Activated T-cell treated with anti-CD3 and anti-CD28 coated beads, Interleukin-2, amount 50 U/mL, for 24 hours (primary cell): ENCODE results near the gene R3HDML.
"Not testable (repeated sequence)": the region's sequence is repeated elsewhere in the genome, so short reads cannot be mapped to it uniquely, and the experiment has no call there.

Experiments
- DNase-seq: peaks from one replicate; pipeline ENCODE4 v3.0.0-alpha.2; 2020
- H3K27ac Mint-ChIP-seq: 2 replicates; pipeline ENCODE4 v1.8.0; 2020; ENCODE audit warnings: mild to moderate bottlenecking, mixed read lengths
- H3K27me3 Mint-ChIP-seq: 2 replicates; pipeline ENCODE4 v1.8.0; 2020; ENCODE audit warnings: mixed read lengths
- H3K36me3 Mint-ChIP-seq: 2 replicates; pipeline ENCODE4 v1.8.0; 2020; ENCODE audit warnings: low read depth, mixed read lengths
- H3K4me1 Mint-ChIP-seq: 2 replicates; pipeline ENCODE4 v1.8.0; 2020; ENCODE audit warnings: low read depth, mixed read lengths
- H3K4me3 Mint-ChIP-seq: 2 replicates; pipeline ENCODE4 v1.8.0; 2020; ENCODE audit warnings: mild to moderate bottlenecking, moderate library complexity, mixed read lengths
- H3K9me3 Mint-ChIP-seq: 2 replicates; pipeline ENCODE4 v1.8.0; 2020; ENCODE audit warnings: mixed read lengths

R3HDML gene

GRCh38 chr20:44310664-44311639 is 25.9 kb upstream of the R3HDML start, which contains the start of gene FITM2:
FITM2 (minus strand) TSS chr20:44311202; CDS start chr20:44311148, 54 bp downstream.
- H3K27me3 Mint-ChIP-seq = no peaks in the 10 kb centered on the region
- H3K4me3 Mint-ChIP-seq = peak within 1 kb of the TSS; percentile 90
- H3K4me1 Mint-ChIP-seq = peaks cover 22% of the 10 kb centered on the region
- no peaks in the 10 kb centered on the region for H3K9me3 Mint-ChIP-seq
- H3K36me3 Mint-ChIP-seq = peaks cover 15% of the 10 kb centered on the region
- peak; percentile 98 for DNase-seq
- peak within 1 kb of the TSS; percentile 95 for H3K27ac Mint-ChIP-seq

DNA sequence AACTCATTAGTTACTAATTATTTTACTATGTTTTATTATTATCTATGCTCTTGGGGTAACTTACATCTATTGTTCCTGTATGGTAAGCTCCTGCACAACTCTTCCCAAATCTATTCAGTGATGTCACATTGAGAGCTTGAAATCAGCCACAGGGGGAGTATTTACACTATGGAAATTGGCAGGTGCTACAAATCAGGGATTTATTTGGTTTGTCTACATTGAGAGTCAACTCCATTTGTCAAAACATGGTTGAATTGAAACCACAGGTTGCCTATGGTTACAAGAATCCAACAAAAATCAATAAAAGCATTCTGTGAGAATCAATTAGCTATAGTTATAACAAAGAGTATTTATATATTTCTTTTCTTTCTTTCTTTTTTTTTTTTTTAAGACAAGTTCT is 22.0 kb upstream of the R3HDML start:
- H3K4me1 Mint-ChIP-seq = peaks cover 12% of the 10 kb centered on the region
- H3K4me3 Mint-ChIP-seq = no peak overlapping the region
- no peak overlapping the region for H3K27ac Mint-ChIP-seq
- no peak for DNase-seq
- peaks cover 7% of the 10 kb centered on the region for H3K27me3 Mint-ChIP-seq
- H3K36me3 Mint-ChIP-seq = peaks cover 8% of the 10 kb centered on the region
- no peaks in the 10 kb centered on the region for H3K9me3 Mint-ChIP-seq

GRCh38 chr20:44319839-44320422 is 16.9 kb upstream of the R3HDML start:
- no peak for DNase-seq
- Mint-ChIP-seq H3K4me3 (no peak overlapping the region), H3K9me3 (no peaks in the 10 kb centered on the region), H3K36me3 (no peaks in the 10 kb centered on the region), H3K27ac (no peak overlapping the region), H3K27me3 (peaks cover 9% of the 10 kb centered on the region), H3K4me1 (no peaks in the 10 kb centered on the region)

DNA sequence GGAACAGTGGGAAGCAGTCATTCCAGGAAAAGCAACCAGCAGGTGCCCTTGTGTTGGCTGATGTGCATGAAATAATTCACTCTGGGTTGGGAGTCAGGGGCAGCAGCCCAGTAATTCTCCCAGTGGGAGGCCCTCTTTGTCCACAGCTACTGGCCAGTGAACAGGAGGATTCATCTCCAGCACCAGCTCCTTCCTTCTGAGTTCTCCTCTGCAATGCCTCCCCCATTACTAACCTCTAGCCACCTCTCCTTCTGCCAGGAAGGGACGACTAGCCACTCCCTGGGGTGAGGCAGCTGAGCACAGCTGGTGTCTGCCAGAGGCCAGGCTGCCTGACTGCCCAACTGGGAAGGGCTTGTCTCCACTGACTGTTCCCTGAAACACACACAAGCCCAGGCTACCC is 12.5 kb upstream of the R3HDML start:
- Mint-ChIP-seq H3K36me3 (no peaks in the 10 kb centered on the region), H3K27ac (no peak overlapping the region), H3K27me3 (peaks cover 5% of the 10 kb centered on the region), H3K4me3 (no peak overlapping the region), H3K4me1 (peaks cover 1% of the 10 kb centered on the region), H3K9me3 (no peaks in the 10 kb centered on the region)
- DNase-seq = no peak

DNA sequence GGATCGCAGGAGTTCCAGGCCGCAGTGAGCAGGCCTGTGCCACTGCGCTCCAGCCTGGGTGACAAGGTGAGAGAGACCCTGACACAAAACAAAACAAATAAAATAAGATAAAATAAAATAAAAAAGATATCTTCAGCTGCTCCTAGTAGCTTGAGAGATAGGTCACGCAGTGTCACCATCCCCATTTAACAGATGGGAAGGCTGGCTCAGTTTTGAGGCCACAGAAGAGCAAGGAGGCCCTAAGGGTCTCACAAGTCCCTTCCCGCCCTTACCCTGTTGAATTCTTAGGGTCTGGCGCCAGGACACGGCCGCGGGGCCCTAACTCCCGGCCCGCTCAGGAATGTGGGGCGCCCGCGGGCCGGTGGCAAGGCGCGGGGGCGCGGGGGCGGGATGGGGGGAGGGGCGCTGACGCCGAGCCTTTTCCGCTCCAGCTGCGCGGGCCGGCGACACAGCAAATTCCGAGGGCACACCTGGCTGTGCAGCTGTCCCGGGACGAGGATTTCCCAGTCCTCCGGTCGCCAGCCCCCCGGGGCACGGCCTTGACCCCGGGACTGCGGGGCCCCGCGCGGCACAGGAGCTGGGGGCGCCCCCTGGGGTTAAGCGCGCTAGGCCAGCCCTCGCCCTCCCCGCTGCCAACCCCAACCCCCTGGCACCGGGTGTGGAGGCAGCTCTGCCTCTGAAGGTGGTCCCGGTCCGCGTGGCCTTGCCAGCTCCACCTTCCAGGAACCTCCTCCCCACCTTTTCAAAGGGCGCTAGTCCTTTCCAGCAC is 10.3 kb upstream of the R3HDML start:
- Mint-ChIP-seq H3K9me3 (no peaks in the 10 kb centered on the region), H3K36me3 (no peaks in the 10 kb centered on the region), H3K4me3 (peak overlapping the region; percentile 29), H3K27me3 (peaks cover 5% of the 10 kb centered on the region), H3K27ac (no peak overlapping the region), H3K4me1 (peaks cover 1% of the 10 kb centered on the region)
- DNase-seq = peak; percentile 72

GRCh38 chr20:44327748-44328147 is 9.1 kb upstream of the R3HDML start:
- not testable (repeated sequence) for H3K9me3 Mint-ChIP-seq, H3K36me3 Mint-ChIP-seq, DNase-seq, H3K4me3 Mint-ChIP-seq, H3K4me1 Mint-ChIP-seq, H3K27me3 Mint-ChIP-seq
- H3K27ac Mint-ChIP-seq = peak overlapping the region; percentile 55

DNA sequence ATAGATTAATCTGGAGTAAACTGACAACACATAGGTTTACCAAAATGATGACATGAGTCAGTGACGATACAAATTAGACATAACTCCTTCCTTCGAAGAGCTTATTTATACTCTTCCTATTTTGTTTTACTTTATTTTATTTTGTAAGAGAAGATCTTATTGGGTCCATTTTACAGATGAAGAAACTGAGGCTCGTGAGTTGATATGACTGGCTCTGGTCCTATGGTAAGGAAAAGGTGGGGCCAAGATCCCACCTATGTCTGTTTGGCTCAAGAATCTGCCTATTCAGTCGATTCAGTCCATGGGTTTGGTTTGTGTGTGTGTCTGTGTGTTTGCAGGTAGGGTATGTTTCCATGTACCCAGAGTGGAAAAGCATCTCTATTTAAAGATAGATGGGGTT is 8.4 kb upstream of the R3HDML start:
- no peaks in the 10 kb centered on the region for H3K36me3 Mint-ChIP-seq
- peaks cover 1% of the 10 kb centered on the region for H3K4me1 Mint-ChIP-seq
- no peaks in the 10 kb centered on the region for H3K9me3 Mint-ChIP-seq
- no peak overlapping the region for H3K27ac Mint-ChIP-seq
- DNase-seq = no peak
- peaks cover 5% of the 10 kb centered on the region for H3K27me3 Mint-ChIP-seq
- no peak overlapping the region for H3K4me3 Mint-ChIP-seq

DNA sequence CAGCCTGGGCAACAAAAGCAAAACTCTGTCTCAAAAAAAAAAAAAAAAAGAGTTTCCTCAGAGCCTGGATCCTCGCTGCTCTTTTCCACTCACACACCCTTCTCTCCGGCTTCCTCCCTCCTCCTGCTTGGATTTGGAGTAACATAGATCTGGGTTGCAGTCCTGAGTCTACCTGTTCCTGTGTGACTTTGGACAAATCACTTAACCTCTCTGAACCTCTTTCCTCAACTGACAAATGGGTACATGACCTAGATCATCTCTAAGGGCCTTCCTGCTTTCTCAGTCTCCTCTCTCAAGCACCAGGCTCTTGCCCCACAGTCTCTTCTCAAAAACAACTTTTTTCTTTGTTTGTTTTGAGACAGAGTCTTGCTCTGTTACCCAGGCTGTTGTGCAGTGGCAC is 5.6 kb upstream of the R3HDML start:
- no peaks in the 10 kb centered on the region for H3K36me3 Mint-ChIP-seq
- DNase-seq = no peak
- peaks cover 8% of the 10 kb centered on the region for H3K27me3 Mint-ChIP-seq
- H3K4me1 Mint-ChIP-seq = peaks cover 1% of the 10 kb centered on the region
- H3K27ac Mint-ChIP-seq = no peak overlapping the region
- H3K4me3 Mint-ChIP-seq = no peak overlapping the region
- no peaks in the 10 kb centered on the region for H3K9me3 Mint-ChIP-seq

- no peaks in the 10 kb centered on the region for H3K36me3 Mint-ChIP-seq
- H3K27ac Mint-ChIP-seq = no peak overlapping the region
- H3K27me3 Mint-ChIP-seq = peaks cover 13% of the 10 kb centered on the region
- H3K4me1 Mint-ChIP-seq = no peaks in the 10 kb centered on the region
- H3K4me3 Mint-ChIP-seq = no peak overlapping the region
- DNase-seq = no peak
- H3K9me3 Mint-ChIP-seq = no peaks in the 10 kb centered on the region
These were observed 2.5 kb upstream of the R3HDML start for GRCh38 chr20:44334306-44334705.

- H3K4me3 Mint-ChIP-seq = no peak overlapping the region
- H3K27ac Mint-ChIP-seq = no peak overlapping the region
- peaks cover 13% of the 10 kb centered on the region for H3K27me3 Mint-ChIP-seq
- H3K4me1 Mint-ChIP-seq = no peaks in the 10 kb centered on the region
- no peaks in the 10 kb centered on the region for H3K36me3 Mint-ChIP-seq
- DNase-seq = no peak
- H3K9me3 Mint-ChIP-seq = no peaks in the 10 kb centered on the region
These were observed 2.1 kb upstream of the R3HDML start for GRCh38 chr20:44334709-44335108.

DNA sequence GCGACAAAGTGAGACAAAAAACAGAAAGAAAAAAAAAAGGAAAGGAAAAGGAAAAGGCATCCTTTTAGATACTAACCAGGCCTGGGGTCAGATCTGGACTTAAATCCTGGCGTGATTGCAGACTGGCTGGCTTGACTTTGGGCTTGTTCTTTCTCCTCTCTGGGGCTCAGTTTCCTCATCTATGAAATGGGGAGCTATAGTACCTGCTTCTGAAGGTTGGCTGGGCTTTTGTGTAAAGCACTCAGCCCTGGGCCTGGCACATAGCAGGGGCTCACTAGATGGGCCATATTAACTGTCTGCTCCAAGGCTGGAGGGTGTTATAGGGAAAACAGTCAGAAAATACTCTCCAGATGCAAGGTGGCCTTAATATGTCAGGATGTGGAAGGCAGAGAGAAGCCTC is 1.2 kb upstream of the R3HDML start:
- no peak for DNase-seq
- no peaks in the 10 kb centered on the region for H3K36me3 Mint-ChIP-seq
- no peak overlapping the region for H3K4me3 Mint-ChIP-seq
- H3K9me3 Mint-ChIP-seq = no peaks in the 10 kb centered on the region
- H3K27me3 Mint-ChIP-seq = peaks cover 13% of the 10 kb centered on the region
- no peak overlapping the region for H3K27ac Mint-ChIP-seq
- no peaks in the 10 kb centered on the region for H3K4me1 Mint-ChIP-seq

GRCh38 chr20:44336086-44336485 is 757 bp upstream of the R3HDML start:
- Mint-ChIP-seq H3K36me3 (no peaks in the 10 kb centered on the region), H3K4me3 (no peak overlapping the region)

GRCh38 chr20:44342248-44342647 is 5.4 kb downstream of the R3HDML start:
- Mint-ChIP-seq H3K4me3 (no peak overlapping the region), H3K36me3 (no peaks in the 10 kb centered on the region), H3K4me1 (no peaks in the 10 kb centered on the region), H3K9me3 (no peaks in the 10 kb centered on the region), H3K27ac (no peak overlapping the region), H3K27me3 (peaks cover 3% of the 10 kb centered on the region)
- DNase-seq = no peak

More at GRCh38 chr20:44336086-44336485, 757 bp upstream of the R3HDML start:
- Mint-ChIP-seq H3K27ac (no peak overlapping the region), H3K9me3 (no peaks in the 10 kb centered on the region), H3K27me3 (peaks cover 13% of the 10 kb centered on the region), H3K4me1 (no peaks in the 10 kb centered on the region)
- DNase-seq = no peak

GRCh38 chr20:44343162-44343675 is 6.4 kb downstream of the R3HDML start:
- no peak overlapping the region for H3K4me3 Mint-ChIP-seq
- H3K9me3 Mint-ChIP-seq = no peaks in the 10 kb centered on the region
- no peak overlapping the region for H3K27ac Mint-ChIP-seq
- H3K4me1 Mint-ChIP-seq = no peaks in the 10 kb centered on the region
- no peaks in the 10 kb centered on the region for H3K36me3 Mint-ChIP-seq
- no peaks in the 10 kb centered on the region for H3K27me3 Mint-ChIP-seq
- DNase-seq = no peak
